Neural cell (in vitro differentiated cells): ENCODE data around the gene NOLC1.

Experiments used
- EP300 ChIP-seq: fragments of 450-650 bp; conservative IDR thresholded peaks from 2 replicates; pipeline ENCODE4 v1.6.1; 2014; ENCODE audit warnings: antibody characterized with exemption, mild to moderate bottlenecking, moderate library complexity; ENCODE audit not compliant: poor library complexity, severe bottlenecking
- EZH2 ChIP-seq: fragments of 200-600, 300-800 bp; shearing (Covaris generic), sonication (generic); IDR thresholded peaks from 2 replicates; pipeline ENCODE4 v1.6.1; 2014; ENCODE audit warnings: antibody characterized with exemption, low read length, borderline replicate concordance, mild to moderate bottlenecking; ENCODE audit not compliant: insufficient read depth, poor library complexity, severe bottlenecking
- MXI1 ChIP-seq: fragments of 450-650 bp; conservative IDR thresholded peaks from 2 replicates; pipeline ENCODE4 v1.6.1; 2014; ENCODE audit warnings: antibody characterized with exemption, mild to moderate bottlenecking; ENCODE audit not compliant: poor library complexity, severe bottlenecking
- POLR2AphosphoS5 ChIP-seq: IDR thresholded peaks from 2 replicates; pipeline ENCODE4 v1.6.1; 2012
- RAD21 ChIP-seq: fragments of 450-650 bp; conservative IDR thresholded peaks from 2 replicates; pipeline ENCODE4 v1.6.1; 2014; ENCODE audit warnings: antibody characterized with exemption, mild to moderate bottlenecking, moderate library complexity
- SMC3 ChIP-seq: fragments of 450-650 bp; conservative IDR thresholded peaks from 2 replicates; pipeline ENCODE4 v1.6.1; 2014; ENCODE audit warnings: antibody characterized with exemption, mild to moderate bottlenecking, moderate library complexity; ENCODE audit not compliant: poor library complexity
- TAF1 ChIP-seq: IDR thresholded peaks from 2 replicates; pipeline ENCODE4 v1.6.1; 2012; ENCODE audit warnings: low read depth
- TF ChIP-seq, protein P1 (sequence below): IDR thresholded peaks from 2 replicates; pipeline ENCODE4 v1.6.1; 2012; ENCODE audit warnings: borderline replicate concordance
- TF ChIP-seq, protein P2 (sequence below): fragments of 450-650 bp; IDR thresholded peaks from 2 replicates; pipeline ENCODE4 v1.5.1; 2014; ENCODE audit warnings: antibody characterized with exemption, mild to moderate bottlenecking, moderate library complexity; ENCODE audit not compliant: poor library complexity, severe bottlenecking

DNA sequence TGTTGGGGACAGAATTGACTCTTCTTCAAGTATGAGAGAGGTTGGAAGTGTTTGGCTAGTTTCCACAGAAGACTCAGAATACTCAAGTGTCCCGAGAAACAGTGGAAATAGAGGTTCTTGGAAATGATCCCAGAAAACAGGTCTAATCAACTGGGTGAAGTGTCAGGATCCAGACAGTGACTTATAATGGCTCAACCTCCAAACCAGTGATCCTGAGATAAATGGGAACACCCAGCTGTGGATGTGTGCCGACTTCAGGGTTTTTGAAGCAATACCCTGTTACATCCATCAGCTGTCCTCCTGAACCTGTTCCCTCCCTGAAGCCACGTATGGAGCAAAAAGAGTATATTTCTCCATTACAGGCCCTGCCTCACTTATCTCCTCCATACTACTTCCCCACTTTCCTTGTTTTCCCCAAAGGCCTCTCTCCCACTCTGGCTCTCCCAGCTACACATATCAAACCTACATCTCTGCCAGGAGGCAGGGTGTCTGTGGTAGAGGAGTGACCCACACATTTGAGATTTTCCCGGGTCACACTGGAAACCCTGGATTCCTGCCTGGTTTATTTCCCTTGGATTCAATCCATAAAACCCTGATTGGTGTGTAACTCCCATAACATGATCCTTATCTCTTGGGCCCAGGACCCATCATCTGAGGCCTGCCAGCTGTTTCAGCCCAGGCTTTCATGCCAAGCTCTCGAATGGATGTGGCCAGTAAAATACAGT, 56.3 kb downstream of the NOLC1 start:
- TF ChIP-seq, protein P1, sequence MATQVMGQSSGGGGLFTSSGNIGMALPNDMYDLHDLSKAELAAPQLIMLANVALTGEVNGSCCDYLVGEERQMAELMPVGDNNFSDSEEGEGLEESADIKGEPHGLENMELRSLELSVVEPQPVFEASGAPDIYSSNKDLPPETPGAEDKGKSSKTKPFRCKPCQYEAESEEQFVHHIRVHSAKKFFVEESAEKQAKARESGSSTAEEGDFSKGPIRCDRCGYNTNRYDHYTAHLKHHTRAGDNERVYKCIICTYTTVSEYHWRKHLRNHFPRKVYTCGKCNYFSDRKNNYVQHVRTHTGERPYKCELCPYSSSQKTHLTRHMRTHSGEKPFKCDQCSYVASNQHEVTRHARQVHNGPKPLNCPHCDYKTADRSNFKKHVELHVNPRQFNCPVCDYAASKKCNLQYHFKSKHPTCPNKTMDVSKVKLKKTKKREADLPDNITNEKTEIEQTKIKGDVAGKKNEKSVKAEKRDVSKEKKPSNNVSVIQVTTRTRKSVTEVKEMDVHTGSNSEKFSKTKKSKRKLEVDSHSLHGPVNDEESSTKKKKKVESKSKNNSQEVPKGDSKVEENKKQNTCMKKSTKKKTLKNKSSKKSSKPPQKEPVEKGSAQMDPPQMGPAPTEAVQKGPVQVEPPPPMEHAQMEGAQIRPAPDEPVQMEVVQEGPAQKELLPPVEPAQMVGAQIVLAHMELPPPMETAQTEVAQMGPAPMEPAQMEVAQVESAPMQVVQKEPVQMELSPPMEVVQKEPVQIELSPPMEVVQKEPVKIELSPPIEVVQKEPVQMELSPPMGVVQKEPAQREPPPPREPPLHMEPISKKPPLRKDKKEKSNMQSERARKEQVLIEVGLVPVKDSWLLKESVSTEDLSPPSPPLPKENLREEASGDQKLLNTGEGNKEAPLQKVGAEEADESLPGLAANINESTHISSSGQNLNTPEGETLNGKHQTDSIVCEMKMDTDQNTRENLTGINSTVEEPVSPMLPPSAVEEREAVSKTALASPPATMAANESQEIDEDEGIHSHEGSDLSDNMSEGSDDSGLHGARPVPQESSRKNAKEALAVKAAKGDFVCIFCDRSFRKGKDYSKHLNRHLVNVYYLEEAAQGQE: no peak
- TF ChIP-seq, protein P2, sequence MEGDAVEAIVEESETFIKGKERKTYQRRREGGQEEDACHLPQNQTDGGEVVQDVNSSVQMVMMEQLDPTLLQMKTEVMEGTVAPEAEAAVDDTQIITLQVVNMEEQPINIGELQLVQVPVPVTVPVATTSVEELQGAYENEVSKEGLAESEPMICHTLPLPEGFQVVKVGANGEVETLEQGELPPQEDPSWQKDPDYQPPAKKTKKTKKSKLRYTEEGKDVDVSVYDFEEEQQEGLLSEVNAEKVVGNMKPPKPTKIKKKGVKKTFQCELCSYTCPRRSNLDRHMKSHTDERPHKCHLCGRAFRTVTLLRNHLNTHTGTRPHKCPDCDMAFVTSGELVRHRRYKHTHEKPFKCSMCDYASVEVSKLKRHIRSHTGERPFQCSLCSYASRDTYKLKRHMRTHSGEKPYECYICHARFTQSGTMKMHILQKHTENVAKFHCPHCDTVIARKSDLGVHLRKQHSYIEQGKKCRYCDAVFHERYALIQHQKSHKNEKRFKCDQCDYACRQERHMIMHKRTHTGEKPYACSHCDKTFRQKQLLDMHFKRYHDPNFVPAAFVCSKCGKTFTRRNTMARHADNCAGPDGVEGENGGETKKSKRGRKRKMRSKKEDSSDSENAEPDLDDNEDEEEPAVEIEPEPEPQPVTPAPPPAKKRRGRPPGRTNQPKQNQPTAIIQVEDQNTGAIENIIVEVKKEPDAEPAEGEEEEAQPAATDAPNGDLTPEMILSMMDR: no peak
- TF ChIP-seq RAD21 (no peak), SMC3 (no peak), MXI1 (no peak), TAF1 (no peak), POLR2AphosphoS5 (no peak), EZH2 (no peak), EP300 (no peak)
